Measurements from ENCODE around the gene PGAP2.
"Not testable (repeated sequence)": the region's sequence is repeated elsewhere in the genome, so short reads cannot be mapped to it uniquely, and the experiment has no call there.

The PGAP2 gene

GRCh38 chr11:3859373-3859881 is 51.1 kb downstream of the PGAP2 start:
- no peak for DNase-seq

DNA sequence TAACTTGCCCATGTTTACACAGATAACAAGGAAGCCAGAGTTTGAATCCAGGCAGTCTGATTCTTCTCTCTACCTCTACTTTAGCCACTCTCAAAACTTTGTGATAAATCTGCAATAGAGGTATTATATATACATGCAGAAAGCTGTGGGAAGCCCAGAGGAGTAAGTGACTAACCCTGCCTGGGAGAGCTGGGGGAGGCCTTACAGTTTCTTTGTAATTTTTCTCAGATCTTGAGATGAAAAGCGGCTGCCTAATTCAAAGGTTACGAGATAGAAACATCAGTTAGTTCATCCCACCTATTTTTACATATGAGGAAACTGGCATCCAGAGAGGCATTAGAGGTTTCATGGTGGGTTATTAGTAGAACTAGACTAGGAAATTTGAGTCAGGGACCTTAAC is 52.0 kb downstream of the PGAP2 start:
- no peak for DNase-seq

GRCh38 chr11:3860898-3861393 is 52.6 kb downstream of the PGAP2 start:
- DNase-seq = not testable (repeated sequence)

DNA sequence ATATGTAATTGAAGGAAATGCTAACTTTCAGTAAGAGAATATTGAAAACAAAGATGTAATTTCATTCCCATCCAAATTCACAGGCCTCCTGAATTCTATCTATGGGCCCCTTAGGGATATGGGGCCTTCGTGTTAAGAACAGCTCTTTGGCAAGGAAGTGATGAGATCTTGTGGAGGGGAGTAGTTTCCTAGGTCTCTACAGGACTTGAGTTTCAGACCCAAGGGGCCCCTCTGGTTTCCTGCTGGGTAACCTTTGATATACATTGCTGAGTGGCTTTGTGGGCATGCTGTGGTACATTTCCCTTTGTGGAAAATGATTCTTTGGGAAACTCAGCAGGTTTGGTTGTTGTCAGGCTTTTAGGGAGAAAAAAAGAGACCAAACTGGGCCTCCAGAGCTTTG is 53.3 kb downstream of the PGAP2 start:
- DNase-seq = no peak

DNA sequence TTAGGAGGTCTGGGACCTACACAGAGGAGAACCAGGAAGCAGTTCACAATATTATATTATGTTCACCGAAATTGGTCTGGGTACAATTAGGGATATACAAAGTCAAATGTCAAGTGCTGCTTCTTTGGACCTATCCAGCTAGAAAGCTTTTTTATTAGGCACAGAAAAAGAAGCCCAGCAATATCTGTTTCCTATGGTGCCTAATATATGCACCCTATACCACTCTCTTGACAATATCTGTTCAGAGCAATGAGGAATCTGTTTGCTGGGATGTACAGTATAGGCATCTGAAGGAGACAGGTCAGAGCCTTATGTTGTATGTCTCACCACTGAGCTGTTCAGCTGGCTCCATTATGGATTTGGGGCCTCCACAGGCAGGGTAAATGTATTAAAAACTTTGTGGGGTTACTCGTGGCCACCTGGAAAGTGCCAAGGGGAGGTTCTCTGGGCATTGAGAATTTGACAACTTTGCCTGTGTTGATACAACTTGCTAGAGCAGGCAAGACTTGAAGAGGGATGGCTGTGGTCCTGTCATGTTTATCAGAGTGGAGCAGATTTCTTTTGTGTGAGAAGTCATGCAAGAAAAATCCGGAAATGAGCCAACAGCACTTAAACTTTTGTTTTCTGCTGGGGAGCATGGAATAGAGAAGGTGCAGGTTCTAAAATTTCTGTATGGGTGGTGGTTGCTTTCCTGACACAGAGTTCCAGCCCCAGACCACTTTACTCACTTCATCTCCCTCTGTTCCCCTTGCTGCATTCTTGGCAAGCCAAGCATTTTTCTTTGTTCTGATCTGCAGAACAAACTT is 57.2 kb downstream of the PGAP2 start:
- DNase-seq = no peak

GRCh38 chr11:3866206-3866605 is 57.8 kb downstream of the PGAP2 start:
- no peak for DNase-seq

DNA sequence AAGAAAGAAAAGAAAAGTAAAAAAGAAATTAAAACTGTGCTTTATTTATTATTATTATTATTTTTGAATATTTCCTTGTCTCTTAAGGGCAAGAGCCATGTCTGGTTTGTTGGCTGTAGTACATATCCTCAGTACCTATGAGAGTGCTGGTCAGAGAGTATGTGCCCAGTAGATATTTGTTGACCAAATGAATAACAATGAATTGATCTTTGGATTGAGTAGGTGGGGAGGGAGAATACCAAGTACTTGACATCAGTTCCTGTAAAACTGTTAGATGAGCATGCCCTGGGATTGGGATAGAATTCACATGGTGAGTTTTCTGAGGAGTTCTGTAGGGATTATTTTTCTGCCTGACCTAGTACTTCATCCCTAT is 58.5 kb downstream of the PGAP2 start:
- no peak for DNase-seq

DNA sequence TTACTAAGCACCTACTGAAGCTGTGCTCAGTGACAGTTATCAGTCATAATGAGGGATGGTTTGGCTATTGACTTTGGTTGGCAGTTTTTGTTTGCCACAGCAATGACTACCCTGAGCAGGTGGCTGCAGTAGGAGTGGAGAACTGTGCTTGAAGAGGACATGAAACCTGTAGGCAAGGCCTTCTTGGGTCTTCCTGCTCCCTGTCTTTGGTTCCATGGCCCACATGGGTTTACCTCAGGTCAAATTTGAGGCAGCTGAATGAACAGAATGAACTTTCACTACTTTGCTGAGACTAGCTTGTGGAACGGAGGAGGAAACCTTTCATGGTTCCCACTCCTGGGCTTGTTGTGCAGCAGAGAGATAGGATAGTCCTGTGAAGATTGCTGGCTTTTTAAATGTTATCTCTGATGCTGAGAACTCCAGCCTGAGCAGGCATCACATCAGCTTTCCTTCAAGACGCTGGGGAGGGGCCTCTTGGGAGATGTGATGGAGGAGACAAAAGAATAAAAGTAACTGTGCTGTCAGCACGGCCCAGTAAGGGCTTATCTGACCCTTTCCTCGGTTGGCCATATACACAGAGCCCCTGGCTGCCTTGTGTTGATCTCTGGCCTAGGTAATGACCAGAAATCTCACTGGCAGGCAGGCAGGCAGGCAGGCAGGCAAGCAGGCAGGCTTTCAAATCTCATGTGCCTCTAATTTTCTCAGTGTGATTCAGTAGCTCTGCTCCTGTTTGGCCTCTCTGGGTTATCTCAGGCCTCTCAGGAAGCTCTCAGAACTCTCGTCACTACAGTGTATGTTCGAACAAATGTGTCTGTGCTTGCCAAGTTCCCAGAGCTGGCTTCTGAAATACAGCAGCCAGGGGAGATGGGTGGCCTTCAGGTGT is 59.1 kb downstream of the PGAP2 start:
- DNase-seq = no peak

DNA sequence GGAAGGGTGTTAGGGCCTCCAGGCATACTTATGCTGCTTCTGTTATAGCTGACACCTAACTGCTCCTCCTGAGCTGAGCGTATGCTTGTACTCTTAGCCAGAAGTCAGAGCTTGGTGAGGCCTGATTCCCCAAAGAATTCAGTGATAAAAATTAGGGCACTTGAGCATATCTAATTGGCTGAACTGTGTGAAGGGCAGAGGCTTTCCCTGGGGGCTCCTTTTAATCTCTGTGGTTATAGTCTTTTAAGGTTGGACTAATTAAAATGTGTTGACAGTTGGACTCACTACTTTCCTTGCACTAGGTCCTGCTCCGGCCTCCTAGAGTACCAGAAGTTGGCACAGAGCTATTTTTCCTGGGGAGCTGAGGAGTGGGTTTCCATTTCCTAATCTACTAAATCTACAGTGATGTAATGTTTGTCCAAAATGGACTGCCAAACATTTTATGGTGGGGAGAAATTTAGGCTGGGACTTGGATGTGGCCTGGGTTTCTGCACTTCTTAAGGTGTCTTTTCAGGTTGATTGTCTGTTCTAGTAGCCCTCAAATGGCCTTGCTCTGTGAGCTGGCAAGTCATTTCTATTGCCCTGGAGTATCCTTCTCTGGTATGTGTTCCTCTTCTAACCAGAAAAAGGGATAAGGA is 65.5 kb downstream of the PGAP2 start:
- no peak for DNase-seq

Measured in DMS 273 treated with DMSO at 0.1 percent for 48 hours (cell line).